Sigmoid colon (tissue), 4 donors: ENCODE measurements around the gene SLC4A11.

ENCODE experiments used
- CTCF ChIP-seq, 4 experiments: fragments of 450-650 bp in 3 of 4; fragments of 200-600 bp in 1 of 4; IDR thresholded peaks; one replicate each; pipeline ENCODE4 v1.5.1; 2016 to 2019; ENCODE audit warnings: antibody characterized with exemption in 4 of 4, mild to moderate bottlenecking in 3 of 4, moderate library complexity in 2 of 4
- POLR2A ChIP-seq, 2 donors: fragments of 450-650 bp; IDR thresholded peaks; one replicate each; pipeline ENCODE4 v1.6.1; 2016; ENCODE audit warnings: antibody characterized with exemption in 2 of 2, mild to moderate bottlenecking in 2 of 2, moderate library complexity in 2 of 2
- POLR2AphosphoS5 ChIP-seq, 4 donors: sonication (generic); formaldehyde crosslinking; IDR thresholded peaks; one replicate each; pipeline ENCODE4 v1.6.1; 2017; ENCODE audit warnings: antibody characterized with exemption in 4 of 4

DNA sequence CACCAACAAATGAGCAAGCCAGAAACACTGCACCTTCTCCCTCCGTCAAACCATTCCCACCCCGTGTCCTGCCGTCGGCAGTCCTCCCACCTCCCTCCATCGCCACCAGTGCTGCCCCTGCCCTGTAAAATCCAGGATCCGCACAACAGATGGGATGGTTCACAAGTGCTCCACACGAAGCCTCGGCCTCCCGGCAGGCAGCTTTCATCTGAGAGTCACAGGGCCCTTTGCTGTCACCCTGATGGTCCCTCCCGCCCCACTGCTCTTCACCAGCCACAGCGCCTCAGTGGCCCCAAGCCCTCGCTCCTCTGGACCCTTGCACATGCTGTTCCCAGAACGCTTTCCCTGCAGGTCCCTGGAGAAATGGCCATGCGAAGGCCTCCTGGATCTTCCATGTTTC is 12.1 kb downstream of the SLC4A11 start:
- TF ChIP-seq POLR2AphosphoS5 (IDR thresholded peaks at IDR 0.05) (no peak), CTCF (IDR thresholded peaks at IDR 0.05) (no peak), POLR2A (IDR thresholded peaks at IDR 0.05) (no peak)
